HepG2 (cell line): ENCODE data around the gene PADI2. TPM values are rescaled to one million over a fixed set of nuclear protein-coding genes. Genes with fewer than 3 reads are reported as not detected.

Experiments
- ATAC-seq: fragments of 200-7000 bp; cut with Tn5 transposase; 3 replicates; pipeline ENCODE4 v1.9.1; 2020; ENCODE audit warnings: mild to moderate bottlenecking, moderate library complexity
- BruUV-seq: library from RNA; stranded (reverse); fragments of 400-500 nt; replicated peaks from 2 replicates; lab custom pipeline; 2021; lab: Mats Ljungman, UMichigan
- CTCF ChIA-PET: fragments of 300-600 bp; formaldehyde crosslinking; extraction: SDS; loops from one replicate; lab custom pipeline; 2021; ENCODE audit warnings: low total read pairs, inconsistent platforms, low intra/inter-chr PET ratio; lab: Yijun Ruan, JAX
- POLR2A ChIA-PET: fragments of 350-600 bp; sonication (Branson Sonifier 250); formaldehyde crosslinking; loops from one replicate; lab custom pipeline; 2020; ENCODE audit warnings: antibody characterized with exemption, inconsistent platforms; lab: Yijun Ruan, JAX
- DNase-seq: peaks from one replicate; pipeline ENCODE4 v3.0.0-alpha.2; 2015; ENCODE audit warnings: low spot score
- FAIRE-seq: peaks from 3 replicates; lab custom pipeline; 2011; peaks lifted over from hg19 to GRCh38; lab: Jason Lieb, UNC
- H2AFZ ChIP-seq: one replicate; pipeline ENCODE4 v1.6.1; 2011; ENCODE audit warnings: low read length, inconsistent platforms
- H3K27ac ChIP-seq: fragments of 300-600 bp; 3 replicates; pipeline ENCODE4 v1.8.0; 2011; ENCODE audit warnings: mixed run types, mild to moderate bottlenecking, mixed read lengths, low read length, inconsistent platforms; ENCODE audit not compliant: insufficient read depth; ENCODE audit errors: extremely low read length
- H3K27me3 ChIP-seq, 2 experiments: fragments of 200-600 bp in 1 of 2; 2 replicates in 1 of 2; 3 replicates in 1 of 2; pipeline versions ENCODE4 v1.6.0 to v1.8.0; 2011; ENCODE audit warnings: low read length in 2 of 2, mild to moderate bottlenecking in 2 of 2, moderate library complexity in 2 of 2, inconsistent platforms in 1 of 2; ENCODE audit not compliant: insufficient read depth in 2 of 2, control insufficient read depth in 1 of 2
- H3K36me3 ChIP-seq, 2 experiments: fragments of 200-600 bp in 1 of 2; replicated peaks in 1 of 2; 2 replicates in 1 of 2; 3 replicates in 1 of 2; pipeline versions ENCODE4 v1.5.1 to v1.8.0; 2011; ENCODE audit warnings: low read length in 2 of 2, inconsistent platforms in 1 of 2; ENCODE audit not compliant: insufficient read depth in 2 of 2, control insufficient read depth in 1 of 2
- H3K4me1 ChIP-seq: 2 replicates; pipeline ENCODE4 v1.5.1; 2012; ENCODE audit warnings: low read length, inconsistent platforms; ENCODE audit not compliant: insufficient read depth
- H3K4me2 ChIP-seq: 2 replicates; pipeline ENCODE4 v1.6.0; 2011; ENCODE audit warnings: low read depth, low read length, inconsistent platforms
- H3K4me3 ChIP-seq, 3 experiments: fragments of 200-600 bp in 1 of 3; sonication (generic), shearing (Covaris generic) in 1 of 3; replicated peaks in 1 of 3; 2 replicates each; pipeline ENCODE4 v1.5.1; 2011 to 2016; ENCODE audit warnings: low read length in 3 of 3, inconsistent platforms in 2 of 3, low read depth in 2 of 3, mild to moderate bottlenecking in 2 of 3, control low read depth in 1 of 3, mixed read lengths in 1 of 3; ENCODE audit not compliant: insufficient read depth in 1 of 3
- H3K79me2 ChIP-seq: one replicate; pipeline ENCODE4 v1.6.1; 2011; ENCODE audit warnings: low read length, inconsistent platforms; ENCODE audit not compliant: insufficient read depth
- H3K9ac ChIP-seq: 2 replicates; pipeline ENCODE4 v1.6.0; 2011; ENCODE audit warnings: mild to moderate bottlenecking, low read depth, low read length, inconsistent platforms; ENCODE audit not compliant: insufficient read depth
- H3K9me3 ChIP-seq: 2 replicates; pipeline ENCODE4 v1.5.1; 2012; ENCODE audit warnings: mild to moderate bottlenecking, low read length
- H4K20me1 ChIP-seq: 2 replicates; pipeline ENCODE4 v1.6.0; 2011; ENCODE audit warnings: inconsistent platforms, mild to moderate bottlenecking, low read length, moderate library complexity; ENCODE audit not compliant: insufficient read depth
- ELF1 ChIP-seq: sonication (generic); formaldehyde crosslinking; IDR thresholded peaks from 2 replicates; pipeline ENCODE4 v1.4.0; 2020; ENCODE audit warnings: missing genetic modification reagents
- GTF3A ChIP-seq: sonication (generic); formaldehyde crosslinking; conservative IDR thresholded peaks from 2 replicates; pipeline ENCODE4 v1.4.0; 2020; ENCODE audit warnings: mild to moderate bottlenecking, missing genetic modification reagents
- HNRNPH1 ChIP-seq: fragments of 200-400 bp; formaldehyde crosslinking; optimal IDR thresholded peaks from 2 replicates; pipeline ENCODE3; 2017; ENCODE audit warnings: mild to moderate bottlenecking, low read depth, low read length
- KDM2A ChIP-seq: sonication (generic); formaldehyde crosslinking; IDR thresholded peaks from 2 replicates; pipeline ENCODE4 v1.4.0; 2020; ENCODE audit warnings: low read depth, missing genetic modification reagents, borderline replicate concordance
- KLF13 ChIP-seq: sonication (generic); formaldehyde crosslinking; IDR thresholded peaks from 2 replicates; pipeline ENCODE4 v1.4.0; 2020; ENCODE audit warnings: mild to moderate bottlenecking, missing genetic modification reagents
- LCORL ChIP-seq, 2 experiments: fragments of 450-650 bp in 1 of 2; sonication (generic) in 1 of 2; formaldehyde crosslinking in 1 of 2; IDR thresholded peaks; 2 replicates each; pipeline versions ENCODE4 v1.5.0 to v1.6.1; 2017 to 2020; ENCODE audit warnings: antibody characterized with exemption in 1 of 2, missing genetic modification reagents in 1 of 2
- PLSCR1 ChIP-seq: sonication (generic); formaldehyde crosslinking; IDR thresholded peaks from 2 replicates; pipeline ENCODE4 v1.5.0; 2020; ENCODE audit warnings: missing genetic modification reagents, mild to moderate bottlenecking, borderline replicate concordance
- POLR2AphosphoS5 ChIP-seq: IDR thresholded peaks from 2 replicates; pipeline ENCODE4 v1.6.1; 2012; ENCODE audit warnings: low read depth, low read length
- RBAK ChIP-seq: sonication (generic); formaldehyde crosslinking; IDR thresholded peaks from 2 replicates; pipeline ENCODE4 v1.5.1; 2020; ENCODE audit warnings: mild to moderate bottlenecking, missing genetic modification reagents
- TCF7 ChIP-seq: sonication (generic); IDR thresholded peaks from 2 replicates; pipeline ENCODE4 v1.6.1; 2016; ENCODE audit warnings: antibody characterized with exemption, low read depth
- ZBTB7B ChIP-seq: sonication (generic); formaldehyde crosslinking; IDR thresholded peaks from 2 replicates; pipeline ENCODE4 v1.4.0; 2020; ENCODE audit warnings: missing genetic modification reagents
- ZFP1 ChIP-seq: IDR thresholded peaks from 2 replicates; pipeline ENCODE4 v1.6.1; 2016
- ZFY ChIP-seq: sonication (generic); formaldehyde crosslinking; IDR thresholded peaks from 2 replicates; pipeline ENCODE4 v1.4.0; 2020; ENCODE audit warnings: missing genetic modification reagents
- ZKSCAN8 ChIP-seq: IDR thresholded peaks from 2 replicates; pipeline ENCODE4 v1.6.1; 2016; ENCODE audit warnings: borderline replicate concordance, missing genetic modification reagents, missing compliant biosample characterization
- ZNF253 ChIP-seq: sonication (generic); formaldehyde crosslinking; IDR thresholded peaks from 2 replicates; pipeline ENCODE4 v1.8.0; 2022; ENCODE audit warnings: mild to moderate bottlenecking, missing genetic modification reagents, borderline replicate concordance
- ZNF577 ChIP-seq: sonication (generic); formaldehyde crosslinking; IDR thresholded peaks from 2 replicates; pipeline ENCODE4 v1.4.0; 2020; ENCODE audit warnings: mild to moderate bottlenecking, low read depth, missing genetic modification reagents, borderline replicate concordance
- ZNF772 ChIP-seq: sonication (generic); formaldehyde crosslinking; IDR thresholded peaks from 2 replicates; pipeline ENCODE4 v1.5.0; 2020; ENCODE audit warnings: mild to moderate bottlenecking, missing genetic modification reagents
- ZSCAN20 ChIP-seq: sonication (generic); formaldehyde crosslinking; IDR thresholded peaks from 2 replicates; pipeline ENCODE4 v1.4.0; 2020; ENCODE audit warnings: missing genetic modification reagents, mild to moderate bottlenecking, borderline replicate concordance
- WGBS: methylation state at CpG from one replicate; pipeline ENCODE4 v1.1.6; 2017; ENCODE audit warnings: low lambda C conversion rate; 5-methylcytosine and 5-hydroxymethylcytosine counted together
- in situ Hi-C: cut with HindIII; loops from 2 replicates; pipeline ENCODE4 v1.10.0; 2017; ENCODE audit warnings: low pct_unique_long_range_greater_than_20kb; ENCODE audit not compliant: extremely low pct_ligation_motif_present
- intact Hi-C: fragments of 100-400 bp; cut with micrococcal nuclease; formaldehyde crosslinking; loops from one replicate; pipeline ENCODE4 v1.10.0; 2022; ENCODE audit not compliant: unreplicated experiment
- polyA plus RNA-seq, 8 experiments: library from polyadenylated mRNA; depleted of rRNA in 3 of 8; stranded (reverse) in 7 of 8; unstranded in 1 of 8; fragments of >200 nt; fragmentation: Illumina TruSeq in 4 of 8; extraction: Trizol in 4 of 8; gene quantifications; 2 replicates each; pipeline versions ENCODE4 v1.2.1 to v1.2.3, GENCODE V29; 2011 to 2016; ENCODE audit warnings: low read depth in 4 of 8, missing spikeins in 1 of 8, mixed read lengths in 1 of 8; ENCODE audit not compliant: insufficient read depth in 1 of 8
- total RNA-seq, 5 experiments: library from RNA; depleted of rRNA; stranded (reverse); fragments of >200 nt; fragmentation: Illumina TruSeq; extraction: Trizol; gene quantifications; 2 replicates each; pipeline ENCODE4 v1.2.3, GENCODE V29; 2016; ENCODE audit warnings: low read depth in 1 of 5
- TF ChIP-seq, protein P1 (sequence below): fragments of 450-650 bp; IDR thresholded peaks from 2 replicates; pipeline ENCODE4 v1.6.1; 2017
- TF ChIP-seq, protein P2 (sequence below): sonication (generic); formaldehyde crosslinking; IDR thresholded peaks from 2 replicates; pipeline ENCODE4 v1.4.0; 2020; ENCODE audit warnings: missing genetic modification reagents

Gene PADI2
- total and polyA plus RNA-seq, 2 of the 13 experiments (the other 11 are each of a cell fraction or from before 2014, with no cell fraction given), result not detected

DNA sequence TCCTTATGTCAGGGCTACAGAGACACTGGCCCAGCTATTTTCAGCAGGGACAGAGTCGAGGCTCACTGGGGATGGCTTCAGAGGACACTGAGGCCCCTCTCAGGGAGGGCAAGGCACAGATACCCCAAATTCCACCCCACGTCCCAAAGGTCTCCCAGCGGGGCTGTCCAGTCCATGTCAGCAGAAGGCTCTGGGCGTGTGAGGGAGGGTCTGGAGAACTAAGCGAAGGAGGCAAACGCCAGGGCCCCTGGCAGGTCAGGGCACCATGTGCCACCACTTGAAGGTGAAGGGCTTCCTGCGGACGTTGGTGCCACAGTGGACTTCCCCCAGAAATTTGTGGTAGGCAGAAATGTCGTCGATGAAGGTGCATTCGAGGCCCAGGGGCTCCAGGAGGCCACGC, 50.5 kb downstream of the PADI2 start:
- no peaks in the 10 kb centered on the region for H3K9me3 ChIP-seq
- TF ChIP-seq RBAK (no peak), ZNF772 (CRISPR knock-in tag) (no peak), ZNF577 (CRISPR knock-in tag) (no peak), HNRNPH1 (no peak), ELF1 (CRISPR knock-in tag) (no peak), POLR2AphosphoS5 (no peak), ZNF253 (CRISPR knock-in tag) (no peak), KLF13 (CRISPR knock-in tag) (no peak), GTF3A (CRISPR knock-in tag) (no peak), TCF7 (no peak), ZFY (CRISPR knock-in tag) (no peak), PLSCR1 (no peak), ZKSCAN8 (CRISPR knock-in tag) (no peak), LCORL (IDR thresholded peaks at IDR 0.05) (no peak), LCORL (CRISPR knock-in tag; IDR thresholded peaks at IDR 0.05) (no peak), KDM2A (CRISPR knock-in tag) (no peak), ZBTB7B (CRISPR knock-in tag) (no peak), ZSCAN20 (CRISPR knock-in tag) (no peak), ZFP1 (no peak)
- TF ChIP-seq, protein P1, sequence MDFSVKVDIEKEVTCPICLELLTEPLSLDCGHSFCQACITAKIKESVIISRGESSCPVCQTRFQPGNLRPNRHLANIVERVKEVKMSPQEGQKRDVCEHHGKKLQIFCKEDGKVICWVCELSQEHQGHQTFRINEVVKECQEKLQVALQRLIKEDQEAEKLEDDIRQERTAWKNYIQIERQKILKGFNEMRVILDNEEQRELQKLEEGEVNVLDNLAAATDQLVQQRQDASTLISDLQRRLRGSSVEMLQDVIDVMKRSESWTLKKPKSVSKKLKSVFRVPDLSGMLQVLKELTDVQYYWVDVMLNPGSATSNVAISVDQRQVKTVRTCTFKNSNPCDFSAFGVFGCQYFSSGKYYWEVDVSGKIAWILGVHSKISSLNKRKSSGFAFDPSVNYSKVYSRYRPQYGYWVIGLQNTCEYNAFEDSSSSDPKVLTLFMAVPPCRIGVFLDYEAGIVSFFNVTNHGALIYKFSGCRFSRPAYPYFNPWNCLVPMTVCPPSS, result no peak
- TF ChIP-seq, protein P2, sequence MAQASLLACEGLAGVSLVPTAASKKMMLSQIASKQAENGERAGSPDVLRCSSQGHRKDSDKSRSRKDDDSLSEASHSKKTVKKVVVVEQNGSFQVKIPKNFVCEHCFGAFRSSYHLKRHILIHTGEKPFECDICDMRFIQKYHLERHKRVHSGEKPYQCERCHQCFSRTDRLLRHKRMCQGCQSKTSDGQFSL (CRISPR knock-in tag), result no peak
- H2AFZ ChIP-seq, result no peak overlapping the region
- H3K36me3 ChIP-seq, result no peaks in the 10 kb centered on the region
- H4K20me1 ChIP-seq, result no peaks in the 10 kb centered on the region
- no peak overlapping the region for H3K9ac ChIP-seq
- H3K4me3 ChIP-seq, result no peak overlapping the region
- POLR2A ChIA-PET, result no interaction called here
- BruUV-seq, result no TSS peak
- H3K27me3 ChIP-seq, result no peaks in the 10 kb centered on the region; a peak in 2 of 5 replicates
- no peak for DNase-seq
- H3K4me2 ChIP-seq, result no peak overlapping the region
- ATAC-seq, result no peak
- CTCF ChIA-PET, result no interaction called here
- no peak overlapping the region for H3K27ac ChIP-seq
- in situ Hi-C loops, result no loop called here
- H3K4me1 ChIP-seq, result no peaks in the 10 kb centered on the region
- FAIRE-seq, result no peak
- 0% methylated on average over 1 of the region's 12 CpGs for WGBS
- H3K79me2 ChIP-seq, result no peaks in the 10 kb centered on the region
- intact Hi-C loops, result no loop called here
